Neural progenitor cell (in vitro differentiated cells): ENCODE data around the gene SLC6A13.

Source experiments
- EZH2 ChIP-seq: fragments of 200-600 bp; sonication (generic); IDR thresholded peaks from 2 replicates; pipeline ENCODE4 v1.6.1; 2017; ENCODE audit warnings: antibody characterized with exemption, mild to moderate bottlenecking, moderate library complexity
- TF ChIP-seq, protein P1 (sequence below): fragments of 200-600 bp; sonication (generic); IDR thresholded peaks from 2 replicates; pipeline ENCODE4 v1.5.1; 2017; ENCODE audit warnings: antibody characterized with exemption, mild to moderate bottlenecking

DNA sequence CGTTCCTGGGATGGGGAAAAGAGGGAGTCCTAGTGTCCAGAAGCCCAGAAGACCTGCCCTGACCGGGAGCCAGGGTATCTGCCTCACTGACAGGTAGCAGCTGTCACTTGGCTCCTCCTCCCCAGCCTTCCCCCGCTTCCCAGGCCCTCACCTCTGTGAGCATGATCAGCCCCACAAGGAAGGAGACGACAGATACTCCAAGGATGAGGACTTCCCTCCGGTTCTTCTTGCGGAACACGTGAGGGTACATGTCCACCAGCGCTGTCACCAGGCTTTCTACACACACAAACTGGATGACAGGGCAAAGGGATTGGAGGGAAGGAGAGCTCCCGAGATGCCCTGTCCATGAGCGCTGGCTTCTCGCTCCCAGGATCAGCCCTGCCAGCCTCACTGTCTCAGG is 38.8 kb downstream of the SLC6A13 start:
- TF ChIP-seq, protein P1, sequence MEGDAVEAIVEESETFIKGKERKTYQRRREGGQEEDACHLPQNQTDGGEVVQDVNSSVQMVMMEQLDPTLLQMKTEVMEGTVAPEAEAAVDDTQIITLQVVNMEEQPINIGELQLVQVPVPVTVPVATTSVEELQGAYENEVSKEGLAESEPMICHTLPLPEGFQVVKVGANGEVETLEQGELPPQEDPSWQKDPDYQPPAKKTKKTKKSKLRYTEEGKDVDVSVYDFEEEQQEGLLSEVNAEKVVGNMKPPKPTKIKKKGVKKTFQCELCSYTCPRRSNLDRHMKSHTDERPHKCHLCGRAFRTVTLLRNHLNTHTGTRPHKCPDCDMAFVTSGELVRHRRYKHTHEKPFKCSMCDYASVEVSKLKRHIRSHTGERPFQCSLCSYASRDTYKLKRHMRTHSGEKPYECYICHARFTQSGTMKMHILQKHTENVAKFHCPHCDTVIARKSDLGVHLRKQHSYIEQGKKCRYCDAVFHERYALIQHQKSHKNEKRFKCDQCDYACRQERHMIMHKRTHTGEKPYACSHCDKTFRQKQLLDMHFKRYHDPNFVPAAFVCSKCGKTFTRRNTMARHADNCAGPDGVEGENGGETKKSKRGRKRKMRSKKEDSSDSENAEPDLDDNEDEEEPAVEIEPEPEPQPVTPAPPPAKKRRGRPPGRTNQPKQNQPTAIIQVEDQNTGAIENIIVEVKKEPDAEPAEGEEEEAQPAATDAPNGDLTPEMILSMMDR: no peak
- TF ChIP-seq EZH2: no peak
